Measurements from ENCODE around the gene KLHL35. TPM values are rescaled to one million over a fixed set of nuclear protein-coding genes. Genes with fewer than 3 reads are reported as not detected.

KLHL35 gene
- polyA plus RNA-seq, 1 experiment: 0.81 TPM

DNA sequence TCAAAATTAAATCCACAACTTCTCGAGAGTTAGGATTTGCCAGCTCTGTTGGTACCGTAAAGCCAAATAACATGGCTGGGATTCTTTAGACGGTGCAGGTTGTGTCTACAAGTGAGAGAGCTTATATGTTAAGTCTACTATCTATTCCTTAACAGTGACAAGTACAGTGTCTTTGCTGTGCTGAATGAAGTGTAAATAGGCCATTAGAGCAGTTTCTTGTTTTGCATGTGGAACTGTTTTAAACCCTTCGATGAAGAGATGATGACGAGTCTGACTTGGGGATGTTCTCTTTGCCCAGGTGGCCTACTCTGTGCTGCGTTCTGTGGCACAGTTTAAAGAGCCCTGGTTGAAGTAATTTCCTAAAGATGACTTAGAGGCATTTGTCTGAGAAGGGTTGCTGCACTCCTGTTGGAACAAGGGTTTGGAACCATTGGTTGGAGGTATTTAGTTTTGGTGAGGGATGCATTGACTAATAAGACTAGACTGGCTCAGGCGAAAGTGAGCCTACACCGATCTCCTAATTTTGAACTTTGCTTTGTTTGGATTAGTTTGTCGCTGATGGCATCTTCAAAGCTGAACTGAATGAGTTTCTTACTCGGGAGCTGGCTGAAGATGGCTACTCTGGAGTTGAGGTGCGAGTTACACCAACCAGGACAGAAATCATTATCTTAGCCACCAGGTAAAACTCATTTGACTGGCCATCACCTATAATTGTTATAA is 32.7 kb downstream of the KLHL35 start:
- H3K9me3 ChIP-seq (ENCODE audit: control insufficient read depth, insufficient read depth, low read length): no peaks in the 10 kb centered on the region
- POLR2A ChIA-PET: interaction anchor here (0.8 to 0.9 kb wide), 2 partner anchors 27 to 70 kb away, joined by 3 to 5 read pairs; no protein-coding TSS in a partner anchor
- H3K27me3 ChIP-seq (ENCODE audit: control insufficient read depth, insufficient read depth, low read length): peaks cover 7% of the 10 kb centered on the region
- H3K27ac ChIP-seq (ENCODE audit: low read depth, low read length): peak overlapping the region; percentile 90
- no peak for DNase-seq (ENCODE audit: low read depth, low spot score)
- TF ChIP-seq, protein P1, sequence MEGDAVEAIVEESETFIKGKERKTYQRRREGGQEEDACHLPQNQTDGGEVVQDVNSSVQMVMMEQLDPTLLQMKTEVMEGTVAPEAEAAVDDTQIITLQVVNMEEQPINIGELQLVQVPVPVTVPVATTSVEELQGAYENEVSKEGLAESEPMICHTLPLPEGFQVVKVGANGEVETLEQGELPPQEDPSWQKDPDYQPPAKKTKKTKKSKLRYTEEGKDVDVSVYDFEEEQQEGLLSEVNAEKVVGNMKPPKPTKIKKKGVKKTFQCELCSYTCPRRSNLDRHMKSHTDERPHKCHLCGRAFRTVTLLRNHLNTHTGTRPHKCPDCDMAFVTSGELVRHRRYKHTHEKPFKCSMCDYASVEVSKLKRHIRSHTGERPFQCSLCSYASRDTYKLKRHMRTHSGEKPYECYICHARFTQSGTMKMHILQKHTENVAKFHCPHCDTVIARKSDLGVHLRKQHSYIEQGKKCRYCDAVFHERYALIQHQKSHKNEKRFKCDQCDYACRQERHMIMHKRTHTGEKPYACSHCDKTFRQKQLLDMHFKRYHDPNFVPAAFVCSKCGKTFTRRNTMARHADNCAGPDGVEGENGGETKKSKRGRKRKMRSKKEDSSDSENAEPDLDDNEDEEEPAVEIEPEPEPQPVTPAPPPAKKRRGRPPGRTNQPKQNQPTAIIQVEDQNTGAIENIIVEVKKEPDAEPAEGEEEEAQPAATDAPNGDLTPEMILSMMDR (IDR thresholded peaks at IDR 0.05; ENCODE audit: low read depth, low read length): no peak
- peak overlapping the region; percentile 99 for H3K4me3 ChIP-seq (ENCODE audit: low read depth, low read length)
- CTCF ChIA-PET: interaction anchor here (0.5 to 3.2 kb wide), 5 partner anchors 8 to 121 kb away, joined by 4 to 11 read pairs (median 6); no protein-coding TSS in a partner anchor

DNA sequence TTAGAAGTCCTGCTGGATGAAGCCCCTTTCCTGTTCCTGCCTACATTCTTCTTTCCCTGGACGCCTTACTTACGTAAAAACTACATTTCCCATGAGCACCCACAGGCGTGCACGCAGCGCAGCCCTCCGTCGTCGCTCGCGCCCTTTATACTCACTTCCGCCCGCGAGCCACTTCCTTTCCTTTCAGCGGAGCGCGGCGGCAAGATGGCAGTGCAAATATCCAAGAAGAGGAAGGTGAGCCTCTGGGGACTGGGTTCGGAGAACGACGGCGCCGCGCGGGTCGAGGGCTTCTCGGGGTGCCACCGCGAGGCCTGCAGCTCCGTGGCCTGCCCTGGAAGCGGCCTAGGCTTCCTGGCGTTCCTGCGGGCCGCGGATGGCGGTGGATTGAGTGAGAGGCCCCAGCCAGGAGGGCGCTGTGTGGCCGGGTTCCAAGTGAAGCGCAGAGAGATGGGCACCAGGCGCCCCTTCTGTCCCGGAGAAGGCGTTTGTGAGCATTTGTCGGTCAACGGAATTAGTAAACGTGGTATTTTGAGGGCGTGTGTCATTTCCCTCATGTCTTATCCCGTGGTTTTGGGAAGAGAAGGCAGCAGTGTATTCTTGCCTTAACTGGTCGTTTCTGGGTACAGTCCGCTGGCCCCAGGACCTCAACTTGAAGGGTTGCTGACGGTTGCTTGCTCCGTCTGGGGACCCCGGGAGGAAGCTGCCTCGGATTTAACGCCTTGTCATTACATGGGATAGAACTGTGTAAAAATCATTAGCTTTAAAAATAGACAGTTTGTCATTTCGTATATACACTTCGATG is 33.5 kb downstream of the KLHL35 start, which contains the start of gene RPS3:
Gene RPS3 (plus strand): TSS at position 175 of the 802 bp plus-strand sequence. CDS start 30 bp downstream, at position 205.
- Histone ChIP-seq H3K27ac (ENCODE audit: low read depth, low read length) (peak within 1 kb of the TSS; percentile 90), H3K4me3 (ENCODE audit: low read depth, low read length) (peak within 1 kb of the TSS; percentile 99), H3K9me3 (ENCODE audit: control insufficient read depth, insufficient read depth, low read length) (no peaks in the 10 kb centered on the region), H3K27me3 (ENCODE audit: control insufficient read depth, insufficient read depth, low read length) (peaks cover 7% of the 10 kb centered on the region)
- ChIA-PET POLR2A (interaction anchor here (0.8 kb wide), 1 partner anchor 69 kb away, joined by 5 read pairs; no protein-coding TSS in a partner anchor), CTCF (interaction anchor here (0.5 to 3.2 kb wide), 3 partner anchors 9 to 120 kb away, joined by 4 to 11 read pairs (median 4); no protein-coding TSS in a partner anchor)
- peak; percentile 79 for DNase-seq (ENCODE audit: low read depth, low spot score)
- TF ChIP-seq, protein P1 (IDR thresholded peaks at IDR 0.05; ENCODE audit: low read depth, low read length): no peak; the same call in 1 of the 2 replicates

DNA sequence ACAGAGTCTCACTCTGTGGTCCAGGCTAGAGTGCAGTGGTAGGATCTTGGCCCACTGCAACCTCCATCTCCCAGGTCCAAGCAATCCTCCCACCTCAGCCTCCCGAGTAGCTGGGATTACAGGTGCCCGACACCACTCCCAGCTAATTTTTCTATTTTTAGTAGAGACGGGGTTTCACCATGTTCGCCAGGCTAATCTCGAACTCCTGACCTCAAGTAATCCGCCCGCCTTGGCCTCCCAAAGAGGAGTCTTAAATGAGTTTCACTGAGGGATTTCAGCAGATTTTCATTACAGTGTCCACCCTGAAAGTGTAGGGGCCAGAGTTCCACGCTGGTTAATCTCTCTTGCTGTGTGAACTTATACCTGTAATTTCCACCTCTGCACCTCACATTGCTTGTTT is 34.1 kb downstream of the KLHL35 start:
- CTCF ChIA-PET: interaction anchor here (3.2 kb wide), 1 partner anchor 9 kb away, joined by 11 read pairs; no protein-coding TSS in a partner anchor
- Histone ChIP-seq H3K9me3 (ENCODE audit: control insufficient read depth, insufficient read depth, low read length) (no peaks in the 10 kb centered on the region), H3K27ac (ENCODE audit: low read depth, low read length) (no peak overlapping the region), H3K27me3 (ENCODE audit: control insufficient read depth, insufficient read depth, low read length) (peaks cover 7% of the 10 kb centered on the region), H3K4me3 (ENCODE audit: low read depth, low read length) (no peak overlapping the region)
- DNase-seq (ENCODE audit: low read depth, low spot score): no peak
- TF ChIP-seq, protein P1 (IDR thresholded peaks at IDR 0.05; ENCODE audit: low read depth, low read length): no peak
- POLR2A ChIA-PET: no interaction called here

DNA sequence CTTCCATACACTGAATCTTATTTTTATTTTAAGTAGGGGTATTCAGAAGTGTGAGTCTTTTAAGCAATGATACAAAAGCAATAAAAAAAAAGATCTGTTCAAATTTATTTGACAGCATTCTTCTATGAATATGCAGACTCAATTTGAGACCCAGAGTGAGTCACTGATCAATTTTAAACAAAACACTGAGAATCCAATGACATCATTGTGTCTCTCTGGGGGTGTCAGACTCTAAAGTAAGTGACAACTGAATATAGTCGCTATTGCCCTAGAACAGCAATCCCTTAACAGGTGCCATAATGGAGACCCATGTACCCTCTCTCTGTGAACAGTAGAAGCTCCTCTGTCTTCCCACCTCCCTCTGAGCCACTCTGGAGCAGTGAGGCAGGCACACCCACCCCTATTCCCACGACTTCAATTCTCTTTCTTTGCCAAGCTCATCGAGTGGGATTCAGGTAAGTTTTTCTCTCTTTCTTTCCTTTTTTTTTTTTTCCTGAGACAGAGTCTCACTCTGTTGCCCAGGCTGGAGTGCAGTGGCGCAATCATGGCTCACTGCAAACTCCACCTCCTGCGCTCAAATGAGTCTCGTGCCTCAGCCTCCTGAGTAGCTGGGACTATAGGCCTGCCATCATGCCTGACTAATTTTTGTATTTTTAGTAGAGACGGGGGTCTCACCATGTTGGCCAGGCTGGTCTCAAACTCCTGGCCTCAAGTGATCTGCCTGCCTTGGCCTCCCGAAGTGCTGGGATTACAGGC is 38.7 kb downstream of the KLHL35 start:
- POLR2A ChIA-PET: interaction anchor here (0.7 kb wide), 1 partner anchor 64 kb away, joined by 3 read pairs; no protein-coding TSS in a partner anchor
- no peak overlapping the region for H3K4me3 ChIP-seq (ENCODE audit: low read depth, low read length)
- no peak for DNase-seq (ENCODE audit: low read depth, low spot score)
- no peak overlapping the region for H3K27ac ChIP-seq (ENCODE audit: low read depth, low read length)
- peaks cover 16% of the 10 kb centered on the region for H3K27me3 ChIP-seq (ENCODE audit: control insufficient read depth, insufficient read depth, low read length)
- H3K9me3 ChIP-seq (ENCODE audit: control insufficient read depth, insufficient read depth, low read length): no peaks in the 10 kb centered on the region
- TF ChIP-seq, protein P1 (IDR thresholded peaks at IDR 0.05; ENCODE audit: low read depth, low read length): no peak
- CTCF ChIA-PET: interaction anchor here (0.6 to 1.9 kb wide), 5 partner anchors 9 to 1968 kb away, joined by 3 to 11 read pairs (median 3); no protein-coding TSS in a partner anchor

Measured in AG04450 (cell line).